Loucy (cell line): ENCODE results near the gene LVRN.

ENCODE experiments used
- H2AFZ ChIP-seq: fragments of 200-600 bp; sonication (generic); 2 replicates; pipeline ENCODE4 v1.6.0; 2016; ENCODE audit warnings: antibody characterized with exemption, mild to moderate bottlenecking, low read length, moderate library complexity
- H3F3A ChIP-seq: fragments of 200-600 bp; 2 replicates; pipeline ENCODE4 v1.6.0; 2016; ENCODE audit warnings: antibody characterized with exemption, low read depth, mild to moderate bottlenecking
- H3K27me3 ChIP-seq: fragments of 200-600 bp; sonication (generic); 2 replicates; pipeline ENCODE4 v1.6.1; 2014; ENCODE audit warnings: low read length, mild to moderate bottlenecking; ENCODE audit not compliant: insufficient read depth, poor library complexity, severe bottlenecking
- H3K36me3 ChIP-seq: fragments of 200-600 bp; sonication (generic); 2 replicates; pipeline ENCODE4 v1.6.1; 2016; ENCODE audit warnings: low read length; ENCODE audit not compliant: insufficient read depth
- H3K4me1 ChIP-seq: fragments of 200-600 bp; sonication (generic); 2 replicates; pipeline ENCODE4 v1.5.1; 2014; ENCODE audit warnings: low read length, mild to moderate bottlenecking; ENCODE audit not compliant: insufficient read depth, poor library complexity, severe bottlenecking
- H3K4me2 ChIP-seq: fragments of 200-600 bp; sonication (generic); 2 replicates; pipeline ENCODE4 v1.6.0; 2014; ENCODE audit warnings: antibody characterized with exemption, low read length, low read depth, mild to moderate bottlenecking; ENCODE audit not compliant: poor library complexity, severe bottlenecking
- H3K4me3 ChIP-seq: fragments of 200-600 bp; sonication (generic); 2 replicates; pipeline ENCODE4 v1.5.1; 2014; ENCODE audit warnings: low read length, mild to moderate bottlenecking, mixed read lengths; ENCODE audit not compliant: poor library complexity, severe bottlenecking
- H3K79me2 ChIP-seq: fragments of 200-600 bp; sonication (generic); 2 replicates; pipeline ENCODE4 v1.6.1; 2014; ENCODE audit warnings: low read length; ENCODE audit not compliant: insufficient read depth
- H3K9ac ChIP-seq: fragments of 200-600 bp; sonication (generic); 2 replicates; pipeline ENCODE4 v1.6.0; 2014; ENCODE audit warnings: mild to moderate bottlenecking, low read depth, low read length, moderate library complexity; ENCODE audit not compliant: poor library complexity, severe bottlenecking
- H3K9me2 ChIP-seq: fragments of 200-600 bp; sonication (generic); replicated peaks from 2 replicates; pipeline ENCODE4 v1.6.1; 2016; ENCODE audit warnings: low read depth, low read length, mixed read lengths
- H3K9me3 ChIP-seq: fragments of 200-600 bp; sonication (generic); 2 replicates; pipeline ENCODE4 v1.6.1; 2014; ENCODE audit warnings: mild to moderate bottlenecking, antibody characterized with exemption, low read length, low read depth; ENCODE audit not compliant: insufficient read depth
- H4K20me1 ChIP-seq: fragments of 200-600 bp; sonication (generic); 2 replicates; pipeline ENCODE4 v1.6.0; 2014; ENCODE audit warnings: antibody characterized with exemption, low read length, mild to moderate bottlenecking; ENCODE audit not compliant: insufficient read depth, poor library complexity, severe bottlenecking
- CTCF ChIP-seq: fragments of 200-600 bp; sonication (generic); conservative IDR thresholded peaks from 2 replicates; pipeline ENCODE4 v1.5.1; 2014; ENCODE audit warnings: mild to moderate bottlenecking, antibody characterized with exemption, low read length
- EZH2phosphoT487 ChIP-seq: fragments of 200-600 bp; IDR thresholded peaks from 2 replicates; pipeline ENCODE4 v1.6.1; 2018; ENCODE audit warnings: antibody characterized with exemption, mild to moderate bottlenecking, moderate library complexity, borderline replicate concordance

Gene LVRN

GRCh38 chr5:115961381-115962238 lies 665 bp upstream of the LVRN start:
- no peaks in the 10 kb centered on the region for H3K4me1 ChIP-seq
- no peaks in the 10 kb centered on the region for H3K9me2 ChIP-seq
- no peaks in the 10 kb centered on the region for H3K79me2 ChIP-seq
- H3K9me3 ChIP-seq = no peaks in the 10 kb centered on the region
- TF ChIP-seq CTCF = no peak
- TF ChIP-seq EZH2phosphoT487 = no peak
- no peak overlapping the region for H3K4me2 ChIP-seq
- H3K4me3 ChIP-seq = no peak overlapping the region
- H3F3A ChIP-seq = no peaks in the 10 kb centered on the region
- H3K9ac ChIP-seq = no peak overlapping the region
- no peaks in the 10 kb centered on the region for H4K20me1 ChIP-seq
- H2AFZ ChIP-seq = no peak overlapping the region
- no peaks in the 10 kb centered on the region for H3K27me3 ChIP-seq
- H3K36me3 ChIP-seq = no peaks in the 10 kb centered on the region

GRCh38 chr5:115962565-115963402 lies 509 bp downstream of the LVRN start:
- no peaks in the 10 kb centered on the region for H4K20me1 ChIP-seq
- H3K9me2 ChIP-seq = no peaks in the 10 kb centered on the region
- H3K4me3 ChIP-seq = no peak overlapping the region
- no peak for TF ChIP-seq CTCF
- TF ChIP-seq EZH2phosphoT487 = no peak
- no peaks in the 10 kb centered on the region for H3K27me3 ChIP-seq
- H2AFZ ChIP-seq = no peak overlapping the region
- H3F3A ChIP-seq = no peaks in the 10 kb centered on the region
- no peak overlapping the region for H3K9ac ChIP-seq
- no peaks in the 10 kb centered on the region for H3K36me3 ChIP-seq
- no peaks in the 10 kb centered on the region for H3K4me1 ChIP-seq
- no peaks in the 10 kb centered on the region for H3K79me2 ChIP-seq
- no peaks in the 10 kb centered on the region for H3K9me3 ChIP-seq
- H3K4me2 ChIP-seq = no peak overlapping the region

GRCh38 chr5:115963566-115963965 lies 1.3 kb downstream of the LVRN start:
- H3K27me3 ChIP-seq = no peaks in the 10 kb centered on the region
- no peaks in the 10 kb centered on the region for H3K9me2 ChIP-seq

More at GRCh38 chr5:115963566-115963965, 1.3 kb downstream of the LVRN start:
- Histone ChIP-seq H3K36me3 (no peaks in the 10 kb centered on the region), H3K4me3 (no peak overlapping the region), H3K9ac (no peak overlapping the region), H3K9me3 (no peaks in the 10 kb centered on the region), H3F3A (no peaks in the 10 kb centered on the region), H3K4me1 (no peaks in the 10 kb centered on the region), H3K79me2 (no peaks in the 10 kb centered on the region), H4K20me1 (no peaks in the 10 kb centered on the region), H3K4me2 (no peak overlapping the region), H2AFZ (no peak overlapping the region)
- TF ChIP-seq CTCF = no peak
- TF ChIP-seq EZH2phosphoT487 = no peak
